C4-2B (cell line): ENCODE measurements around the gene SUMO2.
"Not testable (repeated sequence)": the region's sequence is repeated elsewhere in the genome, so short reads cannot be mapped to it uniquely, and the experiment has no call there.

Source experiments
- H3K27ac ChIP-seq: fragments of 450-650 bp; 2 replicates; pipeline ENCODE4 v1.5.1; 2017
- CTCF ChIP-seq: fragments of 450-650 bp; conservative IDR thresholded peaks from 2 replicates; pipeline ENCODE4 v1.5.1; 2017; ENCODE audit warnings: mild to moderate bottlenecking
- ZFX ChIP-seq: fragments of 450-650 bp; IDR thresholded peaks from 2 replicates; pipeline ENCODE4 v1.6.1; 2017

The SUMO2 gene

GRCh38 chr17:75181110-75181509, 1.6 kb downstream of the SUMO2 start:
- no peak overlapping the region for H3K27ac ChIP-seq
- no peak for TF ChIP-seq CTCF
- TF ChIP-seq ZFX = no peak

- TF ChIP-seq ZFX (no peak), CTCF (no peak)
- H3K27ac ChIP-seq = no peak overlapping the region
Observed at GRCh38 chr17:75178453-75178852, 4.3 kb downstream of the SUMO2 start.

- no peak overlapping the region for H3K27ac ChIP-seq
- TF ChIP-seq ZFX = no peak
- no peak for TF ChIP-seq CTCF
Observed at GRCh38 chr17:75176625-75177024, 6.1 kb downstream of the SUMO2 start.

GRCh38 chr17:75174996-75175395, 7.8 kb downstream of the SUMO2 start:
- H3K27ac ChIP-seq = no peak overlapping the region
- TF ChIP-seq CTCF (no peak), ZFX (no peak)

GRCh38 chr17:75173526-75173925, 9.2 kb downstream of the SUMO2 start:
- H3K27ac ChIP-seq = no peak overlapping the region
- no peak for TF ChIP-seq ZFX
- no peak for TF ChIP-seq CTCF

- no peak for TF ChIP-seq CTCF
- no peak for TF ChIP-seq ZFX
Observed at GRCh38 chr17:75168998-75169397, 13.8 kb downstream of the SUMO2 start.

GRCh38 chr17:75164606-75165005, 18.2 kb downstream of the SUMO2 start:
- H3K27ac ChIP-seq = not testable (repeated sequence)

More at GRCh38 chr17:75168998-75169397, 13.8 kb downstream of the SUMO2 start:
- H3K27ac ChIP-seq = no peak overlapping the region

- no peak for TF ChIP-seq CTCF
- TF ChIP-seq ZFX = no peak
- H3K27ac ChIP-seq = no peak overlapping the region
Observed at GRCh38 chr17:75163074-75163473, 19.7 kb downstream of the SUMO2 start.
